ENCODE results near the gene STPG4.
"Not testable (repeated sequence)": the region's sequence is repeated elsewhere in the genome, so short reads cannot be mapped to it uniquely, and the experiment has no call there.

Gene STPG4

DNA sequence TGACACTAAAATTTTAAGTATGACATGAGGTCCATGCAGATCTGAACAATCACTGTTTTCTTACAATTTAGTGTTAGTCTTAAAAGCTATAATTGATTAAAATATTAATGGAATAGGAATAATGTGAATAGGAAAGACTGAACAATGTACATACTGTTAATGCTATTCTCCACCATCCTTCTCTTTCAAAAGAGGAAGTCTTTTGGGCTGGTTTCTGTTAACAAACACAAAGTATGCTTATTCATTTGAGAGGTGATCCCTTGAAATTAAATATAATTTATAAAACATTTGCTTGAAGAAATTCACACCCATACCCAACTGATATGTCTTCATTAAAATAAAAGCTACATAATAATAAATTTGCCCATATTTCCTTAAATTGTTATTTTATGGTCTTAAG, 2.3 kb downstream of the STPG4 start:
- FAIRE-seq = no peak
- DNase-seq (ENCODE audit: insufficient read length) = no peak
- TF ChIP-seq POLR2A (IDR thresholded peaks at IDR 0.05; ENCODE audit: low read depth, low read length) (no peak), POLR2AphosphoS5 (IDR thresholded peaks at IDR 0.05; ENCODE audit: low read depth, low read length) (no peak), TAF1 (IDR thresholded peaks at IDR 0.05; ENCODE audit: borderline replicate concordance, low read depth, low read length) (no peak)

- TF ChIP-seq TAF1 (IDR thresholded peaks at IDR 0.05; ENCODE audit: borderline replicate concordance, low read depth, low read length) (no peak), POLR2A (IDR thresholded peaks at IDR 0.05; ENCODE audit: low read depth, low read length) (no peak), POLR2AphosphoS5 (IDR thresholded peaks at IDR 0.05; ENCODE audit: low read depth, low read length) (no peak)
- DNase-seq (ENCODE audit: insufficient read length) = no peak
- FAIRE-seq = no peak
Measured at GRCh38 chr2:47150175-47150574, 4.9 kb downstream of the STPG4 start.

DNA sequence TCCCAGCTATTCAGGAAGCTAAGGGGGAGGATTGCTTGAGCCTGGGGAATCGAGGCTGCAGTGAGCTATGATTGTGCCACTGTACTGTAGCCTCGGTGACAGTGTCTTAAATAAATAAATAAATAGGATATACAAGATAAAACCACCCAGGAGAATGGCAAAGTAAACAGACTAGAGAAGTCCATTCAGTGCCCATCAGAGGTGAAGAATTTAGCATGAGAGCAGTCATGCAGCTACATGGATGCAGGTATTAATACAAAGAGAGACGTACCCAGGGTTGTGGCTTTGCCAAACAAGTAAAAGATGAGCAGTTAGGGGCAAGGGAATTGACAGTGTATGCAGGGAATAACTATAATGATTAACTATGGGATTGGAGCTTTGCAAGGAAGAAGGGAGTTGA, 8.1 kb downstream of the STPG4 start:
- FAIRE-seq (no peak), DNase-seq (ENCODE audit: insufficient read length) (no peak)
- TF ChIP-seq POLR2A (IDR thresholded peaks at IDR 0.05; ENCODE audit: low read depth, low read length) (no peak), POLR2AphosphoS5 (IDR thresholded peaks at IDR 0.05; ENCODE audit: low read depth, low read length) (no peak), TAF1 (IDR thresholded peaks at IDR 0.05; ENCODE audit: borderline replicate concordance, low read depth, low read length) (no peak)

GRCh38 chr2:47145466-47145865, 9.6 kb downstream of the STPG4 start:
- TF ChIP-seq POLR2AphosphoS5 (IDR thresholded peaks at IDR 0.05; ENCODE audit: low read depth, low read length) (no peak), TAF1 (IDR thresholded peaks at IDR 0.05; ENCODE audit: borderline replicate concordance, low read depth, low read length) (no peak), POLR2A (IDR thresholded peaks at IDR 0.05; ENCODE audit: low read depth, low read length) (no peak)
- DNase-seq (ENCODE audit: insufficient read length) (no peak), FAIRE-seq (no peak)

DNA sequence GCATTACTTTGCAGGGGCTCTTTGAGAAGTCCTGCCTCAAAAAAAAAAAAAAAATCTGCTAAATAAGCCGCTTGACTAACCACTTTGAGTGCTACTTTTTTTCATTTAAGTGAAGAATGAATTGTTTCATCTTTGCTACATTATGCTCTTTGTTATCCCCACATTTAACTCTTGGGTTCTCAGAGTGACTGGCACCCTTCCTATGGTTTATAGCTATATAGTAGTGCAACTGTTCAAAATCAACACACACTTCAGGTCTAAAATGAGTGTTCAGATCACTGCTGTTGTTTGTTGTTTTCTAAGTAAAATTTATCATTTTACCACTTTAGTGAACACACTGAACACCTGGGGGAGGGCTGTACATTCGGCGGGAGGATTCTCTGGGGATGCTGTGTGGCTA, 13.6 kb downstream of the STPG4 start:
- no peak for DNase-seq (ENCODE audit: insufficient read length)
- TF ChIP-seq TAF1 (IDR thresholded peaks at IDR 0.05; ENCODE audit: borderline replicate concordance, low read depth, low read length) (no peak), POLR2AphosphoS5 (IDR thresholded peaks at IDR 0.05; ENCODE audit: low read depth, low read length) (no peak), POLR2A (IDR thresholded peaks at IDR 0.05; ENCODE audit: low read depth, low read length) (no peak)
- no peak for FAIRE-seq

- TF ChIP-seq TAF1 (IDR thresholded peaks at IDR 0.05; ENCODE audit: borderline replicate concordance, low read depth, low read length) = no peak
- TF ChIP-seq POLR2AphosphoS5 (IDR thresholded peaks at IDR 0.05; ENCODE audit: low read depth, low read length) = no peak
- TF ChIP-seq POLR2A (IDR thresholded peaks at IDR 0.05; ENCODE audit: low read depth, low read length) = no peak
- no peak for FAIRE-seq
- no peak for DNase-seq (ENCODE audit: insufficient read length)
Measured at GRCh38 chr2:47134386-47135090, 20.6 kb downstream of the STPG4 start.

DNA sequence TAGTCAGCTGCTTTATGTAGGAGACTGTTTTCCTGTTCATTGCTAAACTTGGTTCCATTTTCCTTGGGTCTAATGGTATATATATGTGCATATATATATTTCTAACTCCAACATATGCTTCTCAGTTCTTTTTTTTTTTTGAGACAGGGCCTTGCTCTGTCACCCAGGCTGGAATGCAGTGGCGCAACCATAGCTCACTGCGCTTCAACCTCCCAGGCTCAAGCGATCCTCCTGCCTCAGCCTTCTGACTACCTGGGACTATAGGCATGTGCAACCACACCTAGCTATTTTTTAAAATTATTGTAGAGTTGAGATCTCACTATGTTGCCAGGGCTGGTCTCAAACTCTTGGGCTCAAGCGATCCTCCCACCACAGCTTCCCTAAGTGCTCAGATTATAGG, 22.1 kb downstream of the STPG4 start:
- DNase-seq (ENCODE audit: insufficient read length) = no peak
- no peak for TF ChIP-seq TAF1 (IDR thresholded peaks at IDR 0.05; ENCODE audit: borderline replicate concordance, low read depth, low read length)
- no peak for TF ChIP-seq POLR2A (IDR thresholded peaks at IDR 0.05; ENCODE audit: low read depth, low read length)
- no peak for TF ChIP-seq POLR2AphosphoS5 (IDR thresholded peaks at IDR 0.05; ENCODE audit: low read depth, low read length)
- no peak for FAIRE-seq

GRCh38 chr2:47129191-47129706, 25.9 kb downstream of the STPG4 start:
- TF ChIP-seq POLR2A (IDR thresholded peaks at IDR 0.05; ENCODE audit: low read depth, low read length) (no peak), TAF1 (IDR thresholded peaks at IDR 0.05; ENCODE audit: borderline replicate concordance, low read depth, low read length) (no peak), POLR2AphosphoS5 (IDR thresholded peaks at IDR 0.05; ENCODE audit: low read depth, low read length) (no peak)
- DNase-seq (ENCODE audit: insufficient read length) = no peak
- no peak for FAIRE-seq

DNA sequence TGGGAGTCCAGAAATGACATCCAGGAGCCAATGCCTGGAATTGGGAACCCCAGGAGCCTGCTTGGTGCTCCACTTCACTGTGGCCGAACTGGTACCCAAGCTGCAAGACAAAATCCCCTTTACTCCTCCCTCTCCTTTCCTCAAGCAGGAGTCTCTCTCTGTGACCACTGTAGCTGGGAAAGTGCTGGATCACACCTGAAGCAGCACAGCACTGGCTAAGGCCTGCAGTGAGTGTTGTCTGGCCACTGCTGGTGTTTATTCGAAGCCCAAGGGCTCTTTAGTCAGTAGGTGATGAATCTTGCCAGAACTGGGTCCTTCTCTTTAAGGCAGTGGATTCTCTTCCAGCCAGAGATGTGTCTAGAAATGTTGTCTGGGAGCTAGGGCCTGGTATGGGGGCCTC, 26.4 kb downstream of the STPG4 start:
- no peak for DNase-seq (ENCODE audit: insufficient read length)
- no peak for TF ChIP-seq TAF1 (IDR thresholded peaks at IDR 0.05; ENCODE audit: borderline replicate concordance, low read depth, low read length)
- TF ChIP-seq POLR2AphosphoS5 (IDR thresholded peaks at IDR 0.05; ENCODE audit: low read depth, low read length) = no peak
- no peak for TF ChIP-seq POLR2A (IDR thresholded peaks at IDR 0.05; ENCODE audit: low read depth, low read length)
- no peak for FAIRE-seq

GRCh38 chr2:47127862-47128543, 27.1 kb downstream of the STPG4 start:
- TF ChIP-seq POLR2A (IDR thresholded peaks at IDR 0.05; ENCODE audit: low read depth, low read length) = no peak
- no peak for TF ChIP-seq POLR2AphosphoS5 (IDR thresholded peaks at IDR 0.05; ENCODE audit: low read depth, low read length)
- no peak for TF ChIP-seq TAF1 (IDR thresholded peaks at IDR 0.05; ENCODE audit: borderline replicate concordance, low read depth, low read length)
- FAIRE-seq = no peak
- DNase-seq (ENCODE audit: insufficient read length) = no peak

- FAIRE-seq = no peak
- TF ChIP-seq POLR2A (IDR thresholded peaks at IDR 0.05; ENCODE audit: low read depth, low read length) (no peak), TAF1 (IDR thresholded peaks at IDR 0.05; ENCODE audit: borderline replicate concordance, low read depth, low read length) (no peak), POLR2AphosphoS5 (IDR thresholded peaks at IDR 0.05; ENCODE audit: low read depth, low read length) (no peak)
- no peak for DNase-seq (ENCODE audit: insufficient read length)
Measured at GRCh38 chr2:47126783-47127182, 28.3 kb downstream of the STPG4 start.

DNA sequence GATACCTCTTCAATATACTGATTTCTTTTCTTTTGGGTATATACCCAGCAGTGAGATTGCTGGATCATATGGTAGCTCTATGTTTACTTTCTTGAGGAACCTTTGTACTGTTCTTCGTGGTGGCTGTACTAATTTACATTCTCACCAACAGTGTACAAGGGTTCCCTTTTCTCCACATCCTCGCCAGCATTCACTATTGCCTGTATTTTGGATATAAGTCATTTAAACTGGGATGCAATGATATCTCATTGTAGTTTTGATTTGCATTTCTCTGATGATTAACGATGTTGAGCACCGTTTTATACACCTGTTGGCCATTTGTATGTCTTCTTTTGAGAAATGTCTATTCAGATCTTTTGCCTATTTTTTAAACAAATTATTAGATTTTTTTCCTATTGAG, 30.4 kb downstream of the STPG4 start:
- not testable (repeated sequence) for FAIRE-seq; DNase-seq (ENCODE audit: insufficient read length)

DNA sequence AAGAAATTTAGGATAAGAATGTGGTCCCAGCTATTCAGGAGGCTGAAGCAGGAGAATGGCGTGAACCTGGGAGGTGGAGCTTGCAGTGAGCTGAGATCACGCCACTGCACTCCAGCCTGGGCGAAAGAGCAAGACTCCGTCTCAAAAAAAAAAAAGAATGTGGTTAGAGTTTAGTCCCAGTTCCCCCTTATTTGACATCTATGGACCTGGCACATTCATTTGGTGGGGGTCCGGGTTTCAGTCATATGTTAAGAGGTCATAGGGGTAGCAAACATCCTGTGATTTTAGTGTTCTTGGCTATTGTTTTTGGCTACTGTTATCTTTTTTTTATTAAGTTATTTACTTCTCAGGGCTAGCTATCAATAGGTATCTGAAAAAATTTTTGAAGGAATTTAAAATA, 34.7 kb downstream of the STPG4 start:
- not testable (repeated sequence) for DNase-seq (ENCODE audit: insufficient read length); FAIRE-seq
